B cell (primary cell): ENCODE measurements around the gene ETAA1.

Source experiments
- CTCF ChIP-seq: fragments of 200-600 bp; IDR thresholded peaks from one replicate; pipeline ENCODE4 v1.8.0; 2022; ENCODE audit warnings: antibody characterized with exemption, mild to moderate bottlenecking
- EZH2 ChIP-seq: IDR thresholded peaks from 2 replicates; pipeline ENCODE4 v1.6.1; 2012; ENCODE audit warnings: borderline replicate concordance, low read depth, mild to moderate bottlenecking, moderate library complexity, low read length; ENCODE audit not compliant: insufficient read depth, poor library complexity, severe bottlenecking

- no peak for TF ChIP-seq CTCF
- no peak for TF ChIP-seq EZH2
Observed at GRCh38 chr2:67457699-67458098, 60.6 kb downstream of the ETAA1 start.
